Loucy (cell line): ENCODE data around the gene LRRTM3.

Experiments
- EZH2phosphoT487 ChIP-seq: fragments of 200-600 bp; IDR thresholded peaks from 2 replicates; pipeline ENCODE4 v1.6.1; 2018; ENCODE audit warnings: antibody characterized with exemption, mild to moderate bottlenecking, moderate library complexity, borderline replicate concordance
- TF ChIP-seq, protein P1 (sequence below): fragments of 200-600 bp; sonication (generic); conservative IDR thresholded peaks from 2 replicates; pipeline ENCODE4 v1.5.1; 2014; ENCODE audit warnings: mild to moderate bottlenecking, antibody characterized with exemption, low read length

DNA sequence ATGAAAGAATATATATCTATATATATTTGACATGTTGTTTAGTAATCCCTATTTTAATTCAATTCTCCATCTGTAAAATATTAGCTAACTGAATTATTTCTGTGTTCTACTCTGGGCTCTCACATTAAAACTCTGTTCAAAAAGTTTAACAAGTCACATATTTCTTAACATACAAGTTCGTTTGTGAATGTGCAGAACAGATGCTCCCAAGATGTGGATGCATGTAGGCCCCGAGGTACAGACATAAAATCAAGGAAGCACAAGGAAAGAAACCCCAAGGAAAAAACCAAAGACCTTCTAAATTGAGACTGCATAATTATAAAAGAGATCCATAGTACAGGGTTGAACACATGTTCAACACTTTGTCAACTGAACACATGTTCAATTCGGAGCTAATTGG is 175.1 kb downstream of the LRRTM3 start:
- TF ChIP-seq, protein P1, sequence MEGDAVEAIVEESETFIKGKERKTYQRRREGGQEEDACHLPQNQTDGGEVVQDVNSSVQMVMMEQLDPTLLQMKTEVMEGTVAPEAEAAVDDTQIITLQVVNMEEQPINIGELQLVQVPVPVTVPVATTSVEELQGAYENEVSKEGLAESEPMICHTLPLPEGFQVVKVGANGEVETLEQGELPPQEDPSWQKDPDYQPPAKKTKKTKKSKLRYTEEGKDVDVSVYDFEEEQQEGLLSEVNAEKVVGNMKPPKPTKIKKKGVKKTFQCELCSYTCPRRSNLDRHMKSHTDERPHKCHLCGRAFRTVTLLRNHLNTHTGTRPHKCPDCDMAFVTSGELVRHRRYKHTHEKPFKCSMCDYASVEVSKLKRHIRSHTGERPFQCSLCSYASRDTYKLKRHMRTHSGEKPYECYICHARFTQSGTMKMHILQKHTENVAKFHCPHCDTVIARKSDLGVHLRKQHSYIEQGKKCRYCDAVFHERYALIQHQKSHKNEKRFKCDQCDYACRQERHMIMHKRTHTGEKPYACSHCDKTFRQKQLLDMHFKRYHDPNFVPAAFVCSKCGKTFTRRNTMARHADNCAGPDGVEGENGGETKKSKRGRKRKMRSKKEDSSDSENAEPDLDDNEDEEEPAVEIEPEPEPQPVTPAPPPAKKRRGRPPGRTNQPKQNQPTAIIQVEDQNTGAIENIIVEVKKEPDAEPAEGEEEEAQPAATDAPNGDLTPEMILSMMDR = no peak
- no peak for TF ChIP-seq EZH2phosphoT487
